ENCODE measurements around the gene ZKSCAN2. TPM values are rescaled to one million over a fixed set of nuclear protein-coding genes. Genes with fewer than 3 reads are reported as not detected.

ZKSCAN2 gene
- total RNA-seq, 1 donor from 2014 or later, result 3.5 TPM

DNA sequence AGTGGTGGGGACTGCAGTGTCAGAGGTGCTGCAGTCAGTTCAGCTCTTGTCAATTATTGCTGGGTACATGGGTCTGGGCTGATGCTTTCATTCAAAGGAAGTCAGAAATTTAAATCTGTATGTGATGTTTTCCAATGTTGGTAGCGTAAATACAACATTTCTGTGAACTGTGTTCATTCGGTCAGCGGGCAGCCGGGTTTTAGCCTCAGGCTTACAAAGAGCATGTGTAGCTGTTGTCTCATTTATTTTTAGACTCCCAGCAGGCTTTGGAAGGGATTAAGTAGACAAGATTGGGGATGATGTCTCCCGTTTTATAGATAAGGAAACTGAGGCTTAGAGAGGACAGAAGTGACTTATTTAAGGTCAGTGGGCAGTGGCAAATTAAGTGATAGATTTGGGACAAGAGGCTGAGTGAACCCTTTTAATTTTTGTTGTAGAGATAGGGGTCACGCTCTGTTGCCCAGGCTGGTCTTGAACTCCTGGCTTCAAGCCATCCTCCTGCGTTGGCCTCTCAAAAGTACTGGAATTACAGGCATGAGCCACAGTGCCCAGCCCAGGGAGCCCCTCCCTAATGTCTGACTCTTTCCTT, 32.8 kb downstream of the ZKSCAN2 start:
- no peak for DNase-seq (ENCODE audit: low spot score)

DNA sequence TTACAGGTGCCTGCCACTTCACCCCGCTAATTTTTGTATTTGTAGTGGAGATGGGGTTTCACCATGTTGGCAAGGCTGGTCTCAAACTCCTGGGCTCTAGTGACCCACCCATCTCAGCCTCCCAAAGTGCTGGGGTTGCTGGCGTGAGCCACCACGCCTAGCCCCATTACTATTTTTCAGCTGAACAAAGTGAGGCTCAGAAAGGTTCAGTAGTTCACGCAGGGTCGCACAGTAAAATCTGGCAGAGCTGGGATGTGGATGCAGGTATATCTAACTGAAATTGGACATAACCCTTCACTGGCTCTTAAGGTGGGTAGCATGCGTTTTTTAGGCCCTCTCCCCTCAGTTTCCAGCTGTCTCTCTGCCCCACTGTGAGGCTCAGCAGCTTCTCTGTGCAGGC, 33.7 kb downstream of the ZKSCAN2 start:
- DNase-seq (ENCODE audit: low spot score), result no peak

DNA sequence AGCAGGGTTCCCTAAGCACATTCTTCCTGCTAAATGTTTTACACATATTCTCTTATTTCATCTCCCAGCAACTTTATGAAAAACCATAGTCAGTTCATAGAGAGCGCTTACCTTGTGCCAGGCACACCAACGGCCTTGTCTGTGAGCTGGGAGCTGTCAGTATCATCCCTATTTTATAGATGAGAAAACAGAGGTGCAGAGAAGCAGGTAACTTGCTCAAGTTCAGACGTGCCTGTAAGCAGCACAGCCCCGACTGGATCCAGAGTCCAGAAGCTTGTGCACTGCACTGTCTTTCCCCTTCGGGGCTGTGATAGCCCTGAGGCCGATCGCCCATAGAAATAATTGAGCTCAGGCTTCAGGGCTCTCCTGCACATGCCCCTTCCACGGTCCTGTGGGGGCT, 34.7 kb downstream of the ZKSCAN2 start:
- DNase-seq (ENCODE audit: low spot score), result no peak

DNA sequence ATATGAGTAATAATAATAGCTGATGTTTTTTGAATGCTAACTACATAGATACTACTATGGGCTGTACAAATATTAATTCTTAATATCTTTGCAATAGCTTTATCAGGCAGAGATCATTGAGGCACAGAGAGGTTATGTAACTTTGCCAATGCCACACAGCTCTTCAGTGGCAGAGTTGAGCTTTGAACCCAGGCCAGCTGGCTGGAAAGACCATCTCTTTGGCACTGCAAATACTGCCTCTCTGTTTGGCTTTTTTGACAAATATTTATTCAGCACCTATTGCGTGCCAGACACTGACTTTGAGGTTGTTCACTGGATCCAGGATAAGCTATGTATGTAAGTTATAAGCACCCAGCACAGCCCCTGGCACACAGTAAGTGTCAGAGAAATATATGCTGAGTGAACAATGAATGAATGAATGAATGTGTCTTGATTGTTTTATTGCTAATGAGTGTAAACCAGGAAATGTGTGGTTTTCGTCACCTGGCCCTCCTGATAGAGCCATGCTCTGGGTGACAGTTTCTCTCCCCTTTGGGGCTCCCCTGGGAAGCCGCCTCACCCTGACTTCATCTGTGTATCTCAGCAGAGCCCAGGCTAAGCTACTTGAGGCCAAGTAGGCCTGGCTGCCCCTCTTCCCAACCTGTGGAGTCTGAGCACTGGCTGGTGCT, 38.4 kb downstream of the ZKSCAN2 start:
- DNase-seq (ENCODE audit: low spot score), result no peak

DNA sequence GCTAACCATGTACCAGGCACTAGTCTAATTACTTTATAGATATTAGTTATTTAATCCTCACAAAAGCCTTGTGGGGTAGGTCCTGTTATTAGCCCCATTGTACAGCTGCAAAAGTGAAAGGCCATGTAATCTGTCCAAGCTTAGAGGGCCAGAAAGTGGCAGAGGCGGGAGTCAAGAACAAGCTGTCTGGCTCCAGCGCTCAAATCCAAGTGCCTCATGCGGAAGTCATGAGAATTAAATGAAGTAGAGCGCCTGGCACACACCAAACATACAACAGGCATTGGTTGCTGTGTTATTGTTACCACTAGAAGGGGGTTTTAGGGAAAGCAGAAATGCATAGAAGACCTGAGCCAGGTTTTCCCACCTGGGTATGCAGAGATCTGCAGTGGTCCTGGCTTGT, 39.7 kb downstream of the ZKSCAN2 start:
- no peak for DNase-seq (ENCODE audit: low spot score)

DNA sequence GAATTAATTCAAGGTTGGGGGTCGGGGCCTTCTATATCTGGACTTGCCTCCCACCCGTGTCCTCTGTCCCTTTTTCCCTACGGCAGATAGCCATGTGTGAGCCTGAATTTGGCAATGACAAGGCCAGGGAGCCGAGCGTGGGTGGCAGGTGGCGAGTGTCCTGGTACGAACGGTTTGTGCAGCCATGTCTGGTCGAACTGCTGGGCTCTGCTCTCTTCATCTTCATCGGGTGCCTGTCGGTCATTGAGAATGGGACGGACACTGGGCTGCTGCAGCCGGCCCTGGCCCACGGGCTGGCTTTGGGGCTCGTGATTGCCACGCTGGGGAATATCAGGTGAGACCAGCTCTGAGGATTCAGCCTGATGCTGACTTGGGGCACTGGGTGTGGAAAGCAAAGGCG, 40.5 kb downstream of the ZKSCAN2 start:
- no peak for DNase-seq (ENCODE audit: low spot score)

DNA sequence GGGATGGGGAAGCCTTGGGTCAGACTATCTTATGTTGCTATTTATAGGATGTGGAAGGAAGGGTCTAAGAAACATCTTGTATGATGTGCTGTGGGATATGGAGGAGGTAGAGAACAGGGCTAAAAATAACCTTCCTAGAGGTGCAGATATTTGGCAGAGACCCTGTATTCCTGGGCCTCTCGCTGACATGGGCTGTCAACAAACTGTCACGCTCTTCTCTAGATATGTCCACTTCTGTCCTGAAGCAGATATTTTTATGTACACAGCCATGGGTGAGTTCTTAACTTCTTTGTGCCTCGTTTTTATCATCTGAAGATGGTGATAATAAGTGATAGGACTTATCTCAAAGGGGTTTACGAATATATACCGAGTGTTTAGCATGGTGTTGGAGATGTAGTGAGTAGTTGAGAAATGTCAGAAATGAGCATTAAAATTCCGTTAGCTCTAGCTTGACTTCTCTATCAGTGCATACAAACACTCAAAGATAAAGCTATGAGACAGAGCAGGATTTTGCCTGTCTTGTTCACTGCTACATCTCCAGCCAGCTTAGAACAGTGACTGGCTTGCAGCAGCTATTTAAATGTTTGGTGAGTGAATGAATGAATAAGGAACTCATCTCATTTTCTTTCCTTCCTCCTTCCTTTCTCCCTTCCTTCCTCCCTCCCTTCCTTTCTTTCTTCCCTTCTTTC, 43.8 kb downstream of the ZKSCAN2 start:
- DNase-seq (ENCODE audit: low spot score), result no peak

DNA sequence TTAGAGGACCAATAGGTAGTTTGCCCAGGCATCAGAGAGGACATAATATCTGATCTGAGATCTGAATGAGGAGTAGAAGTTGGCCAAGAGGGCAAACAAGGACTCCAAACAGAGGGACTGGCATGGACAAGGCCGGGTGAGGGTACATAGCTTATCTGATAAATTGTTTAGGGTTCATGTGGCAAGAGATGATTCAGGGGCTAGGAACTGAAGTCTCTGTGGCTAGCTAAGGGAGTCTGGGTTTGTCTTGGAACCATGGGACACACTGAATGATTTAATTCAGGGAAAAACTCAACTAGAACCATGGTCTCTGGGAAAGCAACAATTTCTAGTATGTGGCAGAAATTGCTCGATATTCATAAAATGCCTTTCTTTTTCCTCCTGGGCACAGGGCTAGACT, 45.0 kb downstream of the ZKSCAN2 start:
- no peak for DNase-seq (ENCODE audit: low spot score)

DNA sequence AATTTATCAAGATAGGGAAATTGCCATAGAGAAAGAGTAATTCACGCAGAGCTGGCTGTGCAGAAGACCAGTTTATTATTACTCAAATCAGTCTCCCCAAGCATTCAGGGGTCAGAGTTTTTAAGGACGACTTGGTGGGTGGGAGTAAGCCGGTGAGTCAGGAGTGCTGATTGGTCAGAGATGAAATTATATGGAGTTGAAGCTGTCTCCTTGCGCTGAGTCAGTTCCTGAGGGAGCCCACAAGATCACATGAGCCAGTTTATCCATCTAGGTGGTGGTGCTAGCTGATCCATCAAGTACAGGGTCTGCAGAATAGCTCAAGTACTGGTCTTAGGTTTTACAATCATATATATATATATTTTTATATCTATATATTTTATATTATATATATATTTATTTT, 46.9 kb downstream of the ZKSCAN2 start:
- DNase-seq (ENCODE audit: low spot score), result no peak

DNA sequence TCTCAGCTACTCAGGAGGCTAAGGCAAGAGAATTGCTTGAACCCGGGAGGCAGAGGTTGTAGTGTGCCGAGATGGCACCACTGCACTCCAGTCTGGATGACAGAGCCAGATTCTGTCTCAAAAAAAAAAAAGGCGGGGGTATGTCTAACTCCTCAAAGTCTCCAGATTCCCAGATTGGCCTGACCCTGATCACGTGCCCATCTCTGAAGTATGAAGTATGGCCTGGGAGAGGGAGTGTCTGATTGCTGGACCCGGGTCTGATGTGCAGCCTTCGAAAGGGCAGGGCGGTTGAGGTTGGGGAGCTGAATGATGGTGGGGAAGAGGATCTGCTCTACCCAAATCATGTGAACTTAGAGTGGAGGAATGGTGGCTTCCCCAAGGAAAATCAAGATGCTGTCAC, 58.2 kb downstream of the ZKSCAN2 start:
- no peak for DNase-seq (ENCODE audit: low spot score)

DNA sequence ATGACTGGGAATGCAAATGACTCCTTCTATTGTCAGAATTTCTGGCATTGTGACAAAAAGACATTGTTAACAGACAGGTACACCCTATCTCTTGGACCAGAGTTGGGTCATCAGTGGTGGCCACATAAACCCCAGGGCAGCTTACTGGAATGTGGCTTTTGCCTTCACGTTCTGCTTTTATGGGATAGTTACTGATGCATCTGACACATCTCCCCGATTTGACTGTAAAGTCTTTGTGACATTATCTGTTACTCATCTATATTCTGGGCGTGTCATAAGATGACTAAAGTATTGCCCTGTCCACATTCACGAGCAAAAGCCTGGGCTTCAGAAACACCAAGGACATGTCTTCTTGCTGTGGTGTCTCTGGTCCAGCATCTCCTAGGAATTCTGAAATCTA, 59.6 kb downstream of the ZKSCAN2 start:
- no peak for DNase-seq (ENCODE audit: low spot score)

DNA sequence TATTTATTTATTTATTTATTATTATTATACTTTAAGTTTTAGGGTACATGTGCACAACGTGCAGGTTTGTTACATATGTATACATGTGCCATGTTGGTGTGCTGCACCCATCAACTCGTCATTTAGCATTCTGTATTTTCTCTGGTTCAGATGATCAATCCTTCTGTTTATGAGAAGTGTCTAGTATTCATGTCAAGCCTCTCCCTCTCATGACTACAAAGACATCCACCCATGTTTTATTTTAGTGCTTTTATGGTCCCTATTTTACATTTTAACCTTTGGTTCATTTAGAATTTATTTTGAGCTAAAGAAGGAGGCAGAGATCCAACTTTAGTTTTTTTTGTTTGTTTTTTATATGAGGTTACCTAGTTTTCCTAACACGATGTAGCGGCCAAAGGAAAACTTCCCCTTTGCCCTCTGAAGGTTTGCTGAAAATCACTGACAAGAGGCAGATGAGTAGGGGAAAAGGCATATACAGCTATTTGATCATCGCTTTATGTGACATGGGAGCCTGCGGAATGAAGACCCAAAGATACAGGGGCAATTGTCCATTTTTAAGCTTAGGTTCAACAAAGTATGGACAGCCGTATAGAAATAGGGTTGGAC, 63.3 kb downstream of the ZKSCAN2 start:
- DNase-seq (ENCODE audit: low spot score), result no peak

DNA sequence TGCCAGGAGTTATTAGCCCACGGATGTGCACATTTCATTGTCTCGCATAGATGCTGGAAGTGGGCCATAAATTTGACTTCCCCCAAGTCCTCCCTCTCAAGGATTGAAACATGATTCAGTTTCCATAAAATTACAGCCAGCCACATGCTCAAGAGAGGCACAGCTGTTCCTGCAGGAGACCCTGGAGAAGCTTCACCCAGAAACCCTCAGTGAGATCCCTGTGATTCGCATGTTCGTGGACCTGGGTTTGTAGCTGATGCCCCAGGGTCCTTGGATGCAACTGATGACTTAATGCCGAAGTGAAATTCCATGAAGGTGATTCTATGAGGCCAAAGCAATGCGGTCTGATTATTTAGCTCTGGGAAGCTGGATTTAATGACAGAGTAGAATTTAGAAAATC, 65.5 kb downstream of the ZKSCAN2 start:
- DNase-seq (ENCODE audit: low spot score), result no peak

DNA sequence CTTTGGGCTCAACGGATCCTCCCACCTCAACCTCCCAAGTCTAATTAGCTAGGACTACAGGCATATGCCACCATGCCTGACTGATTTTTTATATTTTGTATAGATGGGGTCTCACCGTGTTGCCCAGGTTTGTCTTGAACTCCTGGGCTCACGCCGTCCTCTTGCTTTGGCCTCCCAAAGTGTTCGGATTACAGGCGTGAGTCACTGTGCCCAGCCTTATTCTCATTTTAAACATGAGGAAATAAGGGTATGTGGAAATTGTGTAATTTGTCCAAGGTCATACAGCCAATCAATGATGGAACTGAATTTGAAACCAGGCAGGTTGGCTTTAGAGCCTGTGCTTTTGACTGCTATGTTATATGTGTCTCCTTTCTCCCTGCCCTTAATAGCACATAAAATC, 68.3 kb downstream of the ZKSCAN2 start:
- no peak for DNase-seq (ENCODE audit: low spot score)

DNA sequence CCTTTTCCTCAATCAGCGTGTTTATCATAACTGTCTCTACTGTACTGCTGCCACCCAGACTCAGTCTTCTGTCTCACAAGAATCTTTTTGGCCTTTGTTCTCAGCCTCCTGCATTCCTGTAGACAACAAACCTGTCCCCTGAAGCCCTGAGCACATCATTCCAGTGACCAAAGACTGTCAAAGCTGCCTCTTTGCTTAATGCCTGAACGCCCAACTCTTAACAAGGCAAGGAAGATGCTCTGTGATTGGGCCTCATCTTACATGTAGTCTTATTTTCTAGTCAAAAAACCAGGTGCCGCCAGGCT, 70.2 kb downstream of the ZKSCAN2 start:
- no peak for DNase-seq (ENCODE audit: low spot score)

Other genes starting within 250 kb of the ZKSCAN2 start
- 72.9 TPM for gene ARHGAP17, start 242.5 kb downstream of the ZKSCAN2 start, total RNA-seq
- gene LCMT1, start 146.1 kb downstream of the ZKSCAN2 start, total RNA-seq, result 31.0 TPM
- not detected for gene AQP8, start 40.9 kb downstream of the ZKSCAN2 start, total RNA-seq

All from mucosa of gallbladder (tissue), 1 donor.